KMS-11 (cell line): ENCODE measurements around the gene DNAAF3.

Experiments used
- H2AFZ ChIP-seq: fragments of 200-600 bp; sonication (generic); 2 replicates; pipeline ENCODE4 v1.6.1; 2016; ENCODE audit warnings: antibody characterized with exemption, mixed run types, low read depth
- H3K27ac ChIP-seq: fragments of 200-600 bp; sonication (generic); 2 replicates; pipeline ENCODE4 v1.6.1; 2016; ENCODE audit warnings: mild to moderate bottlenecking, mixed run types
- H3K27me3 ChIP-seq: fragments of 200-600 bp; sonication (generic); 2 replicates; pipeline ENCODE4 v1.6.1; 2017; ENCODE audit warnings: mild to moderate bottlenecking, low read depth, mixed run types, moderate library complexity; ENCODE audit not compliant: insufficient read depth
- H3K36me3 ChIP-seq: fragments of 200-600 bp; sonication (generic); 2 replicates; pipeline ENCODE4 v1.6.1; 2017; ENCODE audit warnings: mild to moderate bottlenecking, mixed run types; ENCODE audit not compliant: insufficient read depth
- H3K4me1 ChIP-seq: fragments of 200-600 bp; sonication (generic); 2 replicates; pipeline ENCODE4 v1.6.1; 2016; ENCODE audit warnings: mild to moderate bottlenecking, low read depth, mixed run types; ENCODE audit not compliant: poor library complexity, severe bottlenecking
- H3K4me2 ChIP-seq: fragments of 200-600 bp; sonication (generic); 2 replicates; pipeline ENCODE4 v1.7.0; 2016; ENCODE audit warnings: mild to moderate bottlenecking, mixed run types
- H3K4me3 ChIP-seq: fragments of 200-600 bp; sonication (generic); IDR thresholded peaks from 2 replicates; pipeline ENCODE4 v1.6.1; 2017; ENCODE audit warnings: low read depth, low read length, mixed read lengths; ENCODE audit not compliant: insufficient read depth
- H3K79me2 ChIP-seq: fragments of 200-600 bp; sonication (generic); 2 replicates; pipeline ENCODE4 v1.6.1; 2016; ENCODE audit warnings: low read depth, mixed run types; ENCODE audit not compliant: insufficient read depth
- H3K9ac ChIP-seq: fragments of 200-600 bp; sonication (generic); 2 replicates; pipeline ENCODE4 v1.6.1; 2016; ENCODE audit warnings: mild to moderate bottlenecking, mixed run types
- H4K20me1 ChIP-seq: fragments of 200-600 bp; sonication (generic); 2 replicates; pipeline ENCODE4 v1.6.1; 2016; ENCODE audit warnings: mild to moderate bottlenecking, mixed run types; ENCODE audit not compliant: insufficient read depth
- TF ChIP-seq, protein P1 (sequence below): fragments of 200-600 bp; sonication (generic); conservative IDR thresholded peaks from 2 replicates; pipeline ENCODE4 v1.6.1; 2017; ENCODE audit warnings: low read depth, mild to moderate bottlenecking, antibody characterized with exemption, low read length, moderate library complexity, mixed read lengths

DNAAF3 gene

DNA sequence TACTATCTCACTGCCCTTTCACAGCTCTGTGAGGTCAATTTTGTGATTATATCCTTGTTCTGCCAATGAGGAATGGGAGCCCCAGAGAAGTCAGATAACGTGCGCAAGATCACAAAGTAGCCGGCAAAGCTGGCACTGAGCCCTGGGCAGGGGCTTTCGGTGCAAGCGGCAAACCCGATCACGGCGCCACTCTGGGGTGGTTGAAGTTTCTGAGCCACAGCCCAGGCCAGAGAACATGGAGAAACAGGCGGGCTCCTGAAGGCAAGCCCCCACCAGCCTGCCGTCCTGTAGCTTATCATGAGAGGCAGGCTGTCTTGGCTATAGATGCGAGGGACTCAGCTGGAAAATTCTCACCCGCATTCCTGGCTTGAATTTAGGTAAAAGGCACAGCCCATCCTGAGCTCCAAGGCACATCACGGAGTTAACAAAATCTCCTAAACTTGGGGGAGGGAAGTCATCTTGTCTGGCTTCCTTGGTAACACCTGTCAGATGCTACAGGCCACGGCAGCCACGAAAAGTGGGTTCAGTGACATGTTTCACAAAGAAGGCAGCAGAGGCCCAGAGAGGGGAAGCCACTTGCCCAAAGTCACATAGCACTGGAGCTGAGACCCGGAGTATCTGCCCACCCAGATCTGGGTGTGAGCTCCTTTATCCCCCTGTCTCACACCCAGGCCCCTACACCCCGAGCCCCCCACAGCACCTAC, 29.9 kb downstream of the DNAAF3 start:
- no peak overlapping the region for H3K9ac ChIP-seq
- H3K27ac ChIP-seq = no peak overlapping the region
- TF ChIP-seq, protein P1, sequence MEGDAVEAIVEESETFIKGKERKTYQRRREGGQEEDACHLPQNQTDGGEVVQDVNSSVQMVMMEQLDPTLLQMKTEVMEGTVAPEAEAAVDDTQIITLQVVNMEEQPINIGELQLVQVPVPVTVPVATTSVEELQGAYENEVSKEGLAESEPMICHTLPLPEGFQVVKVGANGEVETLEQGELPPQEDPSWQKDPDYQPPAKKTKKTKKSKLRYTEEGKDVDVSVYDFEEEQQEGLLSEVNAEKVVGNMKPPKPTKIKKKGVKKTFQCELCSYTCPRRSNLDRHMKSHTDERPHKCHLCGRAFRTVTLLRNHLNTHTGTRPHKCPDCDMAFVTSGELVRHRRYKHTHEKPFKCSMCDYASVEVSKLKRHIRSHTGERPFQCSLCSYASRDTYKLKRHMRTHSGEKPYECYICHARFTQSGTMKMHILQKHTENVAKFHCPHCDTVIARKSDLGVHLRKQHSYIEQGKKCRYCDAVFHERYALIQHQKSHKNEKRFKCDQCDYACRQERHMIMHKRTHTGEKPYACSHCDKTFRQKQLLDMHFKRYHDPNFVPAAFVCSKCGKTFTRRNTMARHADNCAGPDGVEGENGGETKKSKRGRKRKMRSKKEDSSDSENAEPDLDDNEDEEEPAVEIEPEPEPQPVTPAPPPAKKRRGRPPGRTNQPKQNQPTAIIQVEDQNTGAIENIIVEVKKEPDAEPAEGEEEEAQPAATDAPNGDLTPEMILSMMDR = no peak
- H3K27me3 ChIP-seq = peaks cover 87% of the 10 kb centered on the region
- no peak overlapping the region for H2AFZ ChIP-seq
- no peak overlapping the region for H3K4me3 ChIP-seq
- no peaks in the 10 kb centered on the region for H3K36me3 ChIP-seq
- peaks cover 2% of the 10 kb centered on the region for H3K4me1 ChIP-seq
- H3K4me2 ChIP-seq = no peak overlapping the region
- H4K20me1 ChIP-seq = no peaks in the 10 kb centered on the region
- no peaks in the 10 kb centered on the region for H3K79me2 ChIP-seq

DNA sequence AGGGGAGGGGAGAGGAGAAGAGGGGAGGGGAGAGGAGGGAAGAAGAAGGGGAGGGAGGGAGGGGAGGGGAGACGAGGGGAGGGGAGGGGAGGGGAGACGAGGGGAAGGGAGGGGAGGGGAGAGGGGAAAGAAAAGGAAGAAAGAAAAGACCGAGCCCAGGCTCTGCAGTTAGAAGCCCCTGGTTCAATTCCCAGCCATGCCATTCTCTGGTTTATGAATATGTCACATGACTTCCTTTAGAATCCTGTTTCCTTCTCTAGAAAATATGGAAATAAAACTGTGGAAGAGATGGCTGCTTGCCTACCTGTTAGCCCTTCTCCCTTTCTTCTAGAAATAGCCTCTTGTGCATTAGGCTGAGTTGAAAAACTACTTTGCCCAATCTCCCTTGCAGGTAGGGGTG, 31.7 kb downstream of the DNAAF3 start:
- Histone ChIP-seq H4K20me1 (no peaks in the 10 kb centered on the region), H3K27me3 (peaks cover 88% of the 10 kb centered on the region), H2AFZ (no peak overlapping the region), H3K4me3 (no peak overlapping the region), H3K27ac (no peak overlapping the region), H3K4me1 (no peaks in the 10 kb centered on the region), H3K4me2 (no peak overlapping the region), H3K36me3 (no peaks in the 10 kb centered on the region), H3K79me2 (no peaks in the 10 kb centered on the region), H3K9ac (no peak overlapping the region)
- TF ChIP-seq, protein P1 = no peak

DNA sequence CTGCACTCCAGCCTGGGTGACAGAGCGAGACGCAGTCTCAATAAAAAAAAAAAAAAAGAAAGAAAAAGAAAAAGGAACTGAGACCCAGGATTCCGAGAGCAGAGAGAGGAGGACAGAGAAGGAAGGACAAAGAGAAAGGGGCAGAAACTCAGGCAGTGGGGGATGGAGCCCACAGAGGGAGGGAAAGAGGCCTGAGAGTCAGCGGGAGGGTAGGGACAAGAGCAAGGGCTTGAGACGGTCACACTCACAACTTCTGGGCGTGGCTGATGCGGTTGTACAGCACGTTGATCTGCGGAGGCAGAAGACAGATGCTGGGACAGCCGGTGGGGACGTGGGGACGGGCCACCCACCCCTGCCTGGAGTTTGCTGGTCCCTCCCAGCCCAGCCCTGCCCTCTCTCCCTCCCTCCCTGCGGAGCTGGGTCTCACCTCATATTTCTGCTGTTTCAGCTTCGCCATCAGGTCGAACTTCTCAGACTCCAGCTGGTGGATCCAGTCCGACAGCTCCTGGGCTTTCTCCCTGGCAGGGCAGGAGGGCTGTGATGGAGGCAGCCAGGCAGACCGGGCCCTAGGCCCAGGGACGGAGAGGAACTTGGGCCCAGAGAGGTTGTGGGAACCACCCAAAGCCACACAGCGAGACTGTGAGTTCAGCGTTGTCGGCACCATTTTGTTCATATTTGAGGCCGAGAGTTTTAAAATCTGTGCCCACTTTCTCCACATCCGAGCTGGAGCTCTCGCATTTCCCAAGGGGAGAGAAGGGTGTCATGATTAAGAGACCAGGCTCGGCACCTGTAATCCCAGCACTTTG, 32.6 kb downstream of the DNAAF3 start:
- TF ChIP-seq, protein P1 = no peak
- Histone ChIP-seq H3K9ac (no peak overlapping the region), H3K4me1 (no peaks in the 10 kb centered on the region), H3K36me3 (no peaks in the 10 kb centered on the region), H4K20me1 (no peaks in the 10 kb centered on the region), H3K79me2 (no peaks in the 10 kb centered on the region), H3K4me2 (no peak overlapping the region), H3K27ac (no peak overlapping the region), H3K4me3 (no peak overlapping the region), H3K27me3 (peaks cover 88% of the 10 kb centered on the region), H2AFZ (no peak overlapping the region)

DNA sequence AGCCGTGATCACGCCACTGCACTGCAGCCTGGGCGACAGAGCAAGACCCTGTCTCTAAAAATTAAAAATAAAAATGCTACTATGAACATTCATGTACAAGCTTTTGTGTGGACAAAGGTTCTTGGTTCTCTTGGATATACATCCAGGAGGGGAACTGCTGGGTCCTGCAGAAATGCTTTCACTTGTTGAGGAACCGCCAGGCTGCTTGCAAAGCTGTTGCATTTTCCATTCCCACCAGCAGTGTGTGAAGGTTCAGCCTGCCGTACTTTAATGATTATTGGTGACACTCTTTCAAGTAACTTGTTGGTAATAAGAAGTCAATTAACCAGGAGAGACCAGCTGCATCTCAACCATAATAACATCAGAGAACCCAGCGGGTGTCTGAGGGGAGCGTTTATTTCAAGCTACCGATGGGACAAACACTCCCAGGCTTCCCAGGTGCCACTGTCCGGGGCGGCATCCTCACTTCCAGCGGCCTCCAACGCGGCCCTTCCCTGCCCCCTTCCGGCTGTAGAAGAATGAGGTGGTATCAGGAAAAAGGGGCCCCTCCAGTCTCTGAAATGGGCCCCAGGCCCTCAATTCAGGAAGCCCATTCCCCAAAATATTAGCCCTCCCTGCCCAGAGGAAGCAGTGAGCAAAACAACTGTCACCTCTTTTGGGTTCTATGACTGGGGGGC, 33.8 kb downstream of the DNAAF3 start:
- Histone ChIP-seq H3K27ac (no peak overlapping the region), H3K4me2 (no peak overlapping the region)

More for the DNA sequence above, 33.8 kb downstream of the DNAAF3 start:
- Histone ChIP-seq H3K4me1 (no peaks in the 10 kb centered on the region), H4K20me1 (no peaks in the 10 kb centered on the region), H3K79me2 (no peaks in the 10 kb centered on the region), H3K4me3 (no peak overlapping the region), H3K9ac (no peak overlapping the region), H3K36me3 (no peaks in the 10 kb centered on the region), H3K27me3 (peaks cover 90% of the 10 kb centered on the region), H2AFZ (no peak overlapping the region)
- TF ChIP-seq, protein P1 = no peak
